ENCODE data around the gene SENP6. TPM values are rescaled to one million over a fixed set of nuclear protein-coding genes. Genes with fewer than 3 reads are reported as not detected.

Gene SENP6
- total and polyA plus RNA-seq, 2 donors (not counting 1 experiment from before 2014, with no cell fraction given) = 30.8 to 161 TPM

- H3K9ac ChIP-seq (ENCODE audit: low read length) = peak overlapping the region; percentile 83
- peak overlapping the region; percentile 89 for H3K4me3 Mint-ChIP-seq
- peak overlapping the region; percentile 57 to 73 (median 71) for H3K4me3 ChIP-seq (ENCODE audit: control extremely low read depth in 1 of 5, extremely low read depth in 1 of 5, insufficient read depth in 1 of 5, low read depth in 2 of 5, low read length in 4 of 5)
- H3K4me1 Mint-ChIP-seq = peaks cover 19% of the 10 kb centered on the region
- H3K9me3 Mint-ChIP-seq (ENCODE audit: insufficient read depth) = peaks cover 2% of the 10 kb centered on the region
- no peaks in the 10 kb centered on the region for H3K79me2 ChIP-seq (ENCODE audit: control insufficient read depth, insufficient read depth, low read length)
- peaks cover 1 to 68% (median 57%) of the 10 kb centered on the region in 4 experiments for H3K27me3 ChIP-seq (replicated peaks in 1 of 4; ENCODE audit: control extremely low read depth in 1 of 4, control insufficient read depth in 3 of 4, insufficient read depth in 4 of 4, low read length in 3 of 4)
- ChIA-PET POLR2A (no interaction called here), CTCF (no interaction called here)
- peaks cover 0 to 19% (median 0%) of the 10 kb centered on the region in 3 donors for H3K9me3 ChIP-seq (ENCODE audit: control extremely low read depth in 1 of 3, control insufficient read depth in 2 of 3, insufficient read depth in 1 of 3, low read length in 2 of 3)
- H2AFZ ChIP-seq (ENCODE audit: insufficient read depth, low read depth, low read length, poor library complexity, severe bottlenecking) = peak overlapping the region; percentile 77
- peaks cover 61% of the 10 kb centered on the region for H3K27me3 Mint-ChIP-seq
- H4K20me1 ChIP-seq (ENCODE audit: control insufficient read depth, insufficient read depth, low read length, poor library complexity, severe bottlenecking) = no peaks in the 10 kb centered on the region
- WGBS (ENCODE audit: insufficient coverage) = 0% methylated on average over 7 of the region's 17 CpGs
- intact Hi-C loops (cut with micrococcal nuclease) = loop anchor here (2.0 to 5.0 kb wide), 3 partner anchors 71 to 506 kb away; partner anchors contain the start of gene COX7A2
- no peak overlapping the region for H3K27ac Mint-ChIP-seq
- peak; percentile 62 for DNase-seq
- H3K27ac ChIP-seq (ENCODE audit: low read length in 2 of 2) = no peak overlapping the region
- no peaks in the 10 kb centered on the region for H3K36me3 ChIP-seq (replicated peaks in 1 of 2; ENCODE audit: control extremely low read depth in 1 of 2, control insufficient read depth in 1 of 2, extremely low read depth in 1 of 2, insufficient read depth in 2 of 2, low read length in 1 of 2)
- peak; percentile 14 for ATAC-seq (ENCODE audit: low read depth)
- peak overlapping the region; percentile 99 for H3K4me2 ChIP-seq (replicated peaks; ENCODE audit: low read depth, low read length, poor library complexity, severe bottlenecking)
- TF ChIP-seq EZH2 (IDR thresholded peaks at IDR 0.05; ENCODE audit: borderline replicate concordance, insufficient read depth, low read depth, low read length, poor library complexity, severe bottlenecking) = no peak
- TF ChIP-seq, protein P1, sequence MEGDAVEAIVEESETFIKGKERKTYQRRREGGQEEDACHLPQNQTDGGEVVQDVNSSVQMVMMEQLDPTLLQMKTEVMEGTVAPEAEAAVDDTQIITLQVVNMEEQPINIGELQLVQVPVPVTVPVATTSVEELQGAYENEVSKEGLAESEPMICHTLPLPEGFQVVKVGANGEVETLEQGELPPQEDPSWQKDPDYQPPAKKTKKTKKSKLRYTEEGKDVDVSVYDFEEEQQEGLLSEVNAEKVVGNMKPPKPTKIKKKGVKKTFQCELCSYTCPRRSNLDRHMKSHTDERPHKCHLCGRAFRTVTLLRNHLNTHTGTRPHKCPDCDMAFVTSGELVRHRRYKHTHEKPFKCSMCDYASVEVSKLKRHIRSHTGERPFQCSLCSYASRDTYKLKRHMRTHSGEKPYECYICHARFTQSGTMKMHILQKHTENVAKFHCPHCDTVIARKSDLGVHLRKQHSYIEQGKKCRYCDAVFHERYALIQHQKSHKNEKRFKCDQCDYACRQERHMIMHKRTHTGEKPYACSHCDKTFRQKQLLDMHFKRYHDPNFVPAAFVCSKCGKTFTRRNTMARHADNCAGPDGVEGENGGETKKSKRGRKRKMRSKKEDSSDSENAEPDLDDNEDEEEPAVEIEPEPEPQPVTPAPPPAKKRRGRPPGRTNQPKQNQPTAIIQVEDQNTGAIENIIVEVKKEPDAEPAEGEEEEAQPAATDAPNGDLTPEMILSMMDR (IDR thresholded peaks at IDR 0.05) = no peak
- H3K4me1 ChIP-seq (ENCODE audit: control insufficient read depth in 2 of 2, insufficient read depth in 2 of 2, low read length in 2 of 2) = peaks cover 25 to 28% of the 10 kb centered on the region in 2 donors
Measured at GRCh38 chr6:75748003-75748742, 146.5 kb downstream of the SENP6 start.

Measured in B cell (primary cell).